ENCODE results near the gene PSMA7. TPM values are rescaled to one million over a fixed set of nuclear protein-coding genes. Genes with fewer than 3 reads are reported as not detected.

The PSMA7 gene
- total and polyA plus RNA-seq, 11 donors = 172 to 472 (median 233) TPM

- DNase-seq (peak in 1 of 5 donors; percentile 16), ATAC-seq (no peak)
- Histone ChIP-seq H3K4me1 (peaks cover 4 to 16% (median 13%) of the 10 kb centered on the region in 12 donors), H3K27ac (no peak overlapping the region), H3K9me3 (no peaks in the 10 kb centered on the region), H3K4me3 (no peak overlapping the region), H3K27me3 (no peaks in the 10 kb centered on the region), H3K36me3 (peaks cover 0 to 52% (median 35%) of the 10 kb centered on the region in 9 donors)
- TF ChIP-seq POLR2A (IDR thresholded peaks at IDR 0.05) (no peak), CTCF (IDR thresholded peaks at IDR 0.05) (no peak)
- WGBS, 4 donors = 93 to 99% (median 97%) methylated on average over 14 of the region's 14 CpGs
- intact Hi-C loops (cut with DNase I) = no loop called here
Observed at GRCh38 chr20:62179162-62179504, 35.9 kb upstream of the PSMA7 start.

- no peaks in the 10 kb centered on the region for H3K9me3 ChIP-seq
- TF ChIP-seq CTCF (IDR thresholded peaks at IDR 0.05) (no peak), POLR2A (IDR thresholded peaks at IDR 0.05) (no peak)
- WGBS, 4 donors = 93 to 96% (median 94%) methylated on average over 17 to 19 of the region's 19 CpGs
- no peaks in the 10 kb centered on the region for H3K27me3 ChIP-seq
- no peak overlapping the region for H3K27ac ChIP-seq
- DNase-seq (peak in 1 of 5 donors; percentile 44), ATAC-seq (no peak)
- peaks cover 0 to 58% (median 36%) of the 10 kb centered on the region in 9 donors for H3K36me3 ChIP-seq
- no peak overlapping the region for H3K4me3 ChIP-seq
- intact Hi-C loops (cut with DNase I) = no loop called here
- peaks cover 1 to 10% (median 7%) of the 10 kb centered on the region in 12 donors for H3K4me1 ChIP-seq
Observed at GRCh38 chr20:62178316-62179161, 35.3 kb upstream of the PSMA7 start.

- Histone ChIP-seq H3K36me3 (peaks cover 0 to 69% (median 45%) of the 10 kb centered on the region in 9 donors), H3K9me3 (no peaks in the 10 kb centered on the region), H3K4me3 (no peak overlapping the region), H3K4me1 (peaks cover 0 to 7% (median 5%) of the 10 kb centered on the region in 12 donors), H3K27ac (no peak overlapping the region), H3K27me3 (no peaks in the 10 kb centered on the region)
- ATAC-seq = no peak
- WGBS, 4 donors = 88 to 94% (median 91%) methylated on average over 9 of the region's 9 CpGs
- TF ChIP-seq CTCF (IDR thresholded peaks at IDR 0.05) (no peak), POLR2A (IDR thresholded peaks at IDR 0.05) (no peak)
- intact Hi-C loops (cut with DNase I) = no loop called here
- DNase-seq = no peak
Observed at GRCh38 chr20:62177307-62177706, 34.1 kb upstream of the PSMA7 start.

- peaks cover 0 to 5% (median under 1%) of the 10 kb centered on the region in 12 donors for H3K4me1 ChIP-seq
- H3K4me3 ChIP-seq = no peak overlapping the region
- TF ChIP-seq CTCF (IDR thresholded peaks at IDR 0.05) (no peak), POLR2A (IDR thresholded peaks at IDR 0.05) (no peak)
- no peak overlapping the region for H3K27ac ChIP-seq
- no peaks in the 10 kb centered on the region for H3K27me3 ChIP-seq
- ATAC-seq (no peak), DNase-seq (peak in 1 of 5 donors; percentile 37)
- WGBS, 4 donors = 94 to 96% (median 94%) methylated on average over 15 of the region's 15 CpGs
- H3K9me3 ChIP-seq = no peaks in the 10 kb centered on the region
- H3K36me3 ChIP-seq = peaks cover 0 to 70% (median 45%) of the 10 kb centered on the region in 9 donors
- intact Hi-C loops (cut with DNase I) = no loop called here
Observed at GRCh38 chr20:62176866-62177265, 33.7 kb upstream of the PSMA7 start.
